HepG2 (cell line): Measurements from ENCODE around the gene FGFR3. TPM values are rescaled to one million over a fixed set of nuclear protein-coding genes. Genes with fewer than 3 reads are reported as not detected.

ENCODE experiments used
- AKAP8 ChIP-seq: sonication (generic); formaldehyde crosslinking; IDR thresholded peaks from 2 replicates; pipeline ENCODE4 v1.5.1; 2020; ENCODE audit warnings: mild to moderate bottlenecking, missing genetic modification reagents
- FOXK2 ChIP-seq: fragments of 450-650 bp; IDR thresholded peaks from 2 replicates; pipeline ENCODE4 v1.6.1; 2016
- GATAD2A ChIP-seq: IDR thresholded peaks from 2 replicates; pipeline ENCODE4 v1.6.1; 2016
- KDM3A ChIP-seq: IDR thresholded peaks from 2 replicates; pipeline ENCODE4 v1.6.1; 2018; ENCODE audit warnings: low read depth, missing compliant biosample characterization
- KDM5B ChIP-seq: sonication (generic); formaldehyde crosslinking; IDR thresholded peaks from 2 replicates; pipeline ENCODE4 v1.4.0; 2020; ENCODE audit warnings: missing genetic modification reagents, mild to moderate bottlenecking, borderline replicate concordance
- PCBP1 ChIP-seq: fragments of 200-400 bp; formaldehyde crosslinking; IDR thresholded peaks from 2 replicates; pipeline ENCODE4 v1.6.1; 2017; ENCODE audit warnings: mild to moderate bottlenecking, low read depth, low read length, borderline replicate concordance
- RORA ChIP-seq: sonication (generic); formaldehyde crosslinking; IDR thresholded peaks from 2 replicates; pipeline ENCODE4 v1.5.0; 2020; ENCODE audit warnings: mild to moderate bottlenecking, missing genetic modification reagents, moderate library complexity
- SMC3 ChIP-seq: IDR thresholded peaks from 2 replicates; pipeline ENCODE4 v1.6.1; 2011; ENCODE audit warnings: low read length, improper control_type of control experiment
- SOX5 ChIP-seq: IDR thresholded peaks from 2 replicates; pipeline ENCODE4 v1.6.1; 2016; ENCODE audit warnings: borderline replicate concordance
- YY1 ChIP-seq: IDR thresholded peaks from 2 replicates; pipeline ENCODE4 v1.6.1; 2011; ENCODE audit warnings: low read length, low read depth, moderate library complexity, mild to moderate bottlenecking; ENCODE audit not compliant: insufficient read depth, insufficient replicate concordance
- ZFX ChIP-seq: sonication (generic); formaldehyde crosslinking; IDR thresholded peaks from 2 replicates; pipeline ENCODE4 v1.4.0; 2020; ENCODE audit warnings: mild to moderate bottlenecking, low read depth, missing genetic modification reagents, moderate library complexity
- ZNF225 ChIP-seq: sonication (generic); formaldehyde crosslinking; IDR thresholded peaks from 2 replicates; pipeline ENCODE4 v1.4.0; 2020; ENCODE audit warnings: mild to moderate bottlenecking, missing genetic modification reagents
- ZNF263 ChIP-seq: sonication (generic); formaldehyde crosslinking; IDR thresholded peaks from 2 replicates; pipeline ENCODE4 v1.4.0; 2020; ENCODE audit warnings: missing genetic modification reagents
- ZNF282 ChIP-seq: fragments of 450-650 bp; IDR thresholded peaks from 2 replicates; pipeline ENCODE4 v1.6.1; 2018; ENCODE audit not compliant: partially characterized antibody
- ZNF34 ChIP-seq: sonication (generic); formaldehyde crosslinking; IDR thresholded peaks from 2 replicates; pipeline ENCODE4 v1.4.0; 2020; ENCODE audit warnings: mild to moderate bottlenecking, missing genetic modification reagents, borderline replicate concordance
- ZNF547 ChIP-seq: sonication (generic); formaldehyde crosslinking; IDR thresholded peaks from 2 replicates; pipeline ENCODE4 v1.5.1; 2020; ENCODE audit warnings: mild to moderate bottlenecking, missing genetic modification reagents
- ZNF567 ChIP-seq: sonication (generic); formaldehyde crosslinking; IDR thresholded peaks from 2 replicates; pipeline ENCODE4 v1.8.1; 2023; ENCODE audit warnings: mild to moderate bottlenecking, missing genetic modification reagents, borderline replicate concordance
- ZNF572 ChIP-seq: sonication (generic); formaldehyde crosslinking; IDR thresholded peaks from 2 replicates; pipeline ENCODE4 v1.5.1; 2020; ENCODE audit warnings: mild to moderate bottlenecking, missing genetic modification reagents
- ZNF652 ChIP-seq: IDR thresholded peaks from 2 replicates; pipeline ENCODE4 v1.6.1; 2016; ENCODE audit warnings: low read depth, borderline replicate concordance
- ZSCAN25 ChIP-seq: sonication (generic); formaldehyde crosslinking; IDR thresholded peaks from 2 replicates; pipeline ENCODE4 v1.8.0; 2022; ENCODE audit warnings: mild to moderate bottlenecking, missing genetic modification reagents
- ZSCAN29 ChIP-seq: sonication (generic); formaldehyde crosslinking; conservative IDR thresholded peaks from 2 replicates; pipeline ENCODE4 v1.4.0; 2020; ENCODE audit warnings: mild to moderate bottlenecking, missing genetic modification reagents
- polyA plus RNA-seq, 8 experiments: library from polyadenylated mRNA; depleted of rRNA in 3 of 8; stranded (reverse) in 7 of 8; unstranded in 1 of 8; fragments of >200 nt; fragmentation: Illumina TruSeq in 4 of 8; extraction: Trizol in 4 of 8; gene quantifications; 2 replicates each; pipeline versions ENCODE4 v1.2.1 to v1.2.3, GENCODE V29; 2011 to 2016; ENCODE audit warnings: low read depth in 4 of 8, missing spikeins in 1 of 8, mixed read lengths in 1 of 8; ENCODE audit not compliant: insufficient read depth in 1 of 8
- total RNA-seq, 5 experiments: library from RNA; depleted of rRNA; stranded (reverse); fragments of >200 nt; fragmentation: Illumina TruSeq; extraction: Trizol; gene quantifications; 2 replicates each; pipeline ENCODE4 v1.2.3, GENCODE V29; 2016; ENCODE audit warnings: low read depth in 1 of 5
- TF ChIP-seq, protein P1 (sequence below): sonication (generic); formaldehyde crosslinking; IDR thresholded peaks from 2 replicates; pipeline ENCODE4 v1.8.0; 2022; ENCODE audit warnings: missing genetic modification reagents, mild to moderate bottlenecking, inconsistent platforms, borderline replicate concordance
- TF ChIP-seq, protein P2 (sequence below): sonication (generic); formaldehyde crosslinking; IDR thresholded peaks from 2 replicates; pipeline ENCODE4 v1.5.1; 2020; ENCODE audit warnings: mild to moderate bottlenecking, missing genetic modification reagents, moderate library complexity
- TF ChIP-seq, protein P3 (sequence below): sonication (generic); formaldehyde crosslinking; IDR thresholded peaks from 2 replicates; pipeline ENCODE4 v1.4.0; 2020; ENCODE audit warnings: missing genetic modification reagents

The FGFR3 gene
- total and polyA plus RNA-seq, 2 of the 13 experiments (the other 11 are each of a cell fraction or from before 2014, with no cell fraction given), result 103 to 109 TPM

DNA sequence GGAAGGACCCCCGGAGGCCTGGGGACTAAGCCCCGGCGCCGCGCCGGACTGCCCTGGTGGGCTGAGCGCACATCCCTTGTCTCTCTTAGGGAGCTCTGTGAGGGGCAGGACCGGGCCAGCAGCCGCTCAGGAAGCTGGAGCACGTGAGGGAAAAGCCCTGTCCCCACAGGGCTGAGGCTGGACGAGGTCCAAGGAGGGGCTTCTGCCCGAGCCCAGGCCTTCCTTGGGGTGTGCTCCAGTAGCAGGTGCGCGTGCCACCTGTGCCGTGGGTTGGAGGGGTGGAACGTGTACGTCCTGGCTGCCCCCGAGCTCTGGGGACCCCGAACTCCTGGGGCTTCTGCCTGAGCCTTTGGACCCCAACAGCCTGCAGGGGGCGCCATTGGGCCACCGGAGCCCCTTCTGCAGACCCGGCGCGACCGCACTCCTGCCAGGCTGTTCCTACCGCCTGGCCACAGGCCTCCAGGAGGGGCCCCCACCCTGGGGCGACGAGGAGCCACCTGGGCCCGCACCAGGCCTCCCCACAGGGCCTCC is 44.6 kb upstream of the FGFR3 start (continued):
- TF ChIP-seq, protein P1, sequence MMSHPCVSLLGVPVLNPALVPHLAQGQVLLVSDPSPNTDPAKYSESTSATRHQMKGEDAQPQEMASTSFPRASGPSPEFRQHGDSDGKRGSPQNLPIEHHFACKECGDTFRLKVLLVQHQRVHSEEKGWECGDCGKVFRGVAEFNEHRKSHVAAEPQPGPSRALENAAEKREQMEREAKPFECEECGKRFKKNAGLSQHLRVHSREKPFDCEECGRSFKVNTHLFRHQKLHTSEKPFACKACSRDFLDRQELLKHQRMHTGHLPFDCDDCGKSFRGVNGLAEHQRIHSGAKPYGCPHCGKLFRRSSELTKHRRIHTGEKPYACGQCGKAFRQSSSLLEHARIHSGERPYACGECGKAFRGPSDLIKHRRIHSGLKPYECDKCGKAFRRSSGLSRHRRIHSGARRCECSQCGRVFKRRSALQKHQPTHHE (CRISPR knock-in tag), result no peak
- TF ChIP-seq ZSCAN25, result peak; percentile 58; the same call in 1 of the 2 replicates
- peak; percentile 53; the same call in 1 of the 2 replicates for TF ChIP-seq GATAD2A (CRISPR knock-in tag)
- peak; percentile 66; the same call in 1 of the 2 replicates for TF ChIP-seq AKAP8 (CRISPR knock-in tag)
- TF ChIP-seq ZNF225, result 0 out of 2 replicates have a peak, but pooled peaks have one; percentile 24
- TF ChIP-seq, protein P2, sequence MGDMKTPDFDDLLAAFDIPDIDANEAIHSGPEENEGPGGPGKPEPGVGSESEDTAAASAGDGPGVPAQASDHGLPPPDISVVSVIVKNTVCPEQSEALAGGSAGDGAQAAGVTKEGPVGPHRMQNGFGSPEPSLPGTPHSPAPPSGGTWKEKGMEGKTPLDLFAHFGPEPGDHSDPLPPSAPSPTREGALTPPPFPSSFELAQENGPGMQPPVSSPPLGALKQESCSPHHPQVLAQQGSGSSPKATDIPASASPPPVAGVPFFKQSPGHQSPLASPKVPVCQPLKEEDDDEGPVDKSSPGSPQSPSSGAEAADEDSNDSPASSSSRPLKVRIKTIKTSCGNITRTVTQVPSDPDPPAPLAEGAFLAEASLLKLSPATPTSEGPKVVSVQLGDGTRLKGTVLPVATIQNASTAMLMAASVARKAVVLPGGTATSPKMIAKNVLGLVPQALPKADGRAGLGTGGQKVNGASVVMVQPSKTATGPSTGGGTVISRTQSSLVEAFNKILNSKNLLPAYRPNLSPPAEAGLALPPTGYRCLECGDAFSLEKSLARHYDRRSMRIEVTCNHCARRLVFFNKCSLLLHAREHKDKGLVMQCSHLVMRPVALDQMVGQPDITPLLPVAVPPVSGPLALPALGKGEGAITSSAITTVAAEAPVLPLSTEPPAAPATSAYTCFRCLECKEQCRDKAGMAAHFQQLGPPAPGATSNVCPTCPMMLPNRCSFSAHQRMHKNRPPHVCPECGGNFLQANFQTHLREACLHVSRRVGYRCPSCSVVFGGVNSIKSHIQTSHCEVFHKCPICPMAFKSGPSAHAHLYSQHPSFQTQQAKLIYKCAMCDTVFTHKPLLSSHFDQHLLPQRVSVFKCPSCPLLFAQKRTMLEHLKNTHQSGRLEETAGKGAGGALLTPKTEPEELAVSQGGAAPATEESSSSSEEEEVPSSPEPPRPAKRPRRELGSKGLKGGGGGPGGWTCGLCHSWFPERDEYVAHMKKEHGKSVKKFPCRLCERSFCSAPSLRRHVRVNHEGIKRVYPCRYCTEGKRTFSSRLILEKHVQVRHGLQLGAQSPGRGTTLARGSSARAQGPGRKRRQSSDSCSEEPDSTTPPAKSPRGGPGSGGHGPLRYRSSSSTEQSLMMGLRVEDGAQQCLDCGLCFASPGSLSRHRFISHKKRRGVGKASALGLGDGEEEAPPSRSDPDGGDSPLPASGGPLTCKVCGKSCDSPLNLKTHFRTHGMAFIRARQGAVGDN (CRISPR knock-in tag), result peak; percentile 66
- no peak for TF ChIP-seq ZNF34 (CRISPR knock-in tag)
- 0 out of 2 replicates have a peak, but pooled peaks have one; percentile 60 for TF ChIP-seq KDM3A (CRISPR knock-in tag)
- no peak for TF ChIP-seq ZSCAN29
- peak; percentile 36 for TF ChIP-seq YY1
- TF ChIP-seq RORA (CRISPR knock-in tag), result no peak
- no peak for TF ChIP-seq FOXK2
- TF ChIP-seq, protein P3, sequence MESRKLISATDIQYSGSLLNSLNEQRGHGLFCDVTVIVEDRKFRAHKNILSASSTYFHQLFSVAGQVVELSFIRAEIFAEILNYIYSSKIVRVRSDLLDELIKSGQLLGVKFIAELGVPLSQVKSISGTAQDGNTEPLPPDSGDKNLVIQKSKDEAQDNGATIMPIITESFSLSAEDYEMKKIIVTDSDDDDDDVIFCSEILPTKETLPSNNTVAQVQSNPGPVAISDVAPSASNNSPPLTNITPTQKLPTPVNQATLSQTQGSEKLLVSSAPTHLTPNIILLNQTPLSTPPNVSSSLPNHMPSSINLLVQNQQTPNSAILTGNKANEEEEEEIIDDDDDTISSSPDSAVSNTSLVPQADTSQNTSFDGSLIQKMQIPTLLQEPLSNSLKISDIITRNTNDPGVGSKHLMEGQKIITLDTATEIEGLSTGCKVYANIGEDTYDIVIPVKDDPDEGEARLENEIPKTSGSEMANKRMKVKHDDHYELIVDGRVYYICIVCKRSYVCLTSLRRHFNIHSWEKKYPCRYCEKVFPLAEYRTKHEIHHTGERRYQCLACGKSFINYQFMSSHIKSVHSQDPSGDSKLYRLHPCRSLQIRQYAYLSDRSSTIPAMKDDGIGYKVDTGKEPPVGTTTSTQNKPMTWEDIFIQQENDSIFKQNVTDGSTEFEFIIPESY (CRISPR knock-in tag), result peak; percentile 63; the same call in 1 of the 2 replicates
- no peak for TF ChIP-seq ZNF282
- TF ChIP-seq ZNF263 (CRISPR knock-in tag), result peak; percentile 41; the same call in 1 of the 2 replicates
- no peak for TF ChIP-seq ZNF652
- peak; percentile 87; the same call in 1 of the 2 replicates for TF ChIP-seq PCBP1
- TF ChIP-seq ZNF572 (CRISPR knock-in tag), result 0 out of 2 replicates have a peak, but pooled peaks have one; percentile 8
- no peak for TF ChIP-seq KDM5B (CRISPR knock-in tag)
- no peak for TF ChIP-seq SOX5 (CRISPR knock-in tag)
- TF ChIP-seq ZNF547 (CRISPR knock-in tag), result peak; percentile 46; the same call in 1 of the 2 replicates
- TF ChIP-seq ZNF567 (CRISPR knock-in tag), result no peak
- TF ChIP-seq ZFX (CRISPR knock-in tag), result peak; percentile 53; the same call in 1 of the 2 replicates
- TF ChIP-seq SMC3, result peak; percentile 51; the same call in 1 of the 2 replicates
